Measurements from ENCODE around the gene KPNA4. TPM values are rescaled to one million over a fixed set of nuclear protein-coding genes. Genes with fewer than 3 reads are reported as not detected.
"Not testable (repeated sequence)": the region's sequence is repeated elsewhere in the genome, so short reads cannot be mapped to it uniquely, and the experiment has no call there.

KPNA4 gene
- total RNA-seq (2014; rRNA removed; shearing (Covaris generic)): 27.0 and 31.7 TPM in 2 replicates
- polyA plus RNA-seq (2014; cell fraction: nucleus; rRNA removed): 8.0 and 9.6 TPM in 2 replicates

- DNase-seq (ENCODE audit: extremely low read depth, low read depth): peak; percentile 94
Observed at GRCh38 chr3:160565442-160566403, at the start of gene KPNA4. TSS of gene KPNA4 (minus strand) at chr3:160565571. CDS start at chr3:160565282, 289 bp downstream.

GRCh38 chr3:160613661-160614060, 48.3 kb upstream of the KPNA4 start:
- DNase-seq (ENCODE audit: extremely low read depth, low read depth): no peak

- no peak for DNase-seq (ENCODE audit: extremely low read depth, low read depth)
Observed at GRCh38 chr3:160612386-160613075, 47.2 kb upstream of the KPNA4 start.

GRCh38 chr3:160611141-160611540, 45.8 kb upstream of the KPNA4 start:
- no peak for DNase-seq (ENCODE audit: extremely low read depth, low read depth)

GRCh38 chr3:160608870-160609269, 43.5 kb upstream of the KPNA4 start:
- DNase-seq (ENCODE audit: extremely low read depth, low read depth): no peak

GRCh38 chr3:160607826-160608225, 42.5 kb upstream of the KPNA4 start:
- no peak for DNase-seq (ENCODE audit: extremely low read depth, low read depth)

- DNase-seq (ENCODE audit: extremely low read depth, low read depth): no peak
Observed at GRCh38 chr3:160605315-160605714, 39.9 kb upstream of the KPNA4 start.

- not testable (repeated sequence) for DNase-seq (ENCODE audit: extremely low read depth, low read depth)
Observed at GRCh38 chr3:160603845-160604244, 38.5 kb upstream of the KPNA4 start.

- no peak for DNase-seq (ENCODE audit: extremely low read depth, low read depth)
Observed at GRCh38 chr3:160602259-160602658, 36.9 kb upstream of the KPNA4 start.

GRCh38 chr3:160601288-160601687, 35.9 kb upstream of the KPNA4 start:
- no peak for DNase-seq (ENCODE audit: extremely low read depth, low read depth)

GRCh38 chr3:160598865-160599264, 33.5 kb upstream of the KPNA4 start:
- DNase-seq (ENCODE audit: extremely low read depth, low read depth): no peak

- no peak for DNase-seq (ENCODE audit: extremely low read depth, low read depth)
Observed at GRCh38 chr3:160588023-160588422, 22.7 kb upstream of the KPNA4 start.

GRCh38 chr3:160587105-160587504, 21.7 kb upstream of the KPNA4 start:
- no peak for DNase-seq (ENCODE audit: extremely low read depth, low read depth)

- no peak for DNase-seq (ENCODE audit: extremely low read depth, low read depth)
Observed at GRCh38 chr3:160586679-160587078, 21.3 kb upstream of the KPNA4 start.

GRCh38 chr3:160583451-160583850, 18.1 kb upstream of the KPNA4 start:
- no peak for DNase-seq (ENCODE audit: extremely low read depth, low read depth)

- no peak for DNase-seq (ENCODE audit: extremely low read depth, low read depth)
Observed at GRCh38 chr3:160580938-160581337, 15.6 kb upstream of the KPNA4 start.

GRCh38 chr3:160577556-160578195, 12.3 kb upstream of the KPNA4 start:
- DNase-seq (ENCODE audit: extremely low read depth, low read depth): no peak

GRCh38 chr3:160577093-160577492, 11.7 kb upstream of the KPNA4 start:
- DNase-seq (ENCODE audit: extremely low read depth, low read depth): no peak

GRCh38 chr3:160576621-160577020, 11.2 kb upstream of the KPNA4 start:
- no peak for DNase-seq (ENCODE audit: extremely low read depth, low read depth)

GRCh38 chr3:160575589-160575988, 10.2 kb upstream of the KPNA4 start:
- no peak for DNase-seq (ENCODE audit: extremely low read depth, low read depth)

- DNase-seq (ENCODE audit: extremely low read depth, low read depth): no peak
Observed at GRCh38 chr3:160574636-160575035, 9.3 kb upstream of the KPNA4 start.

Data from NCI-H460 (cell line).